Activated CD4-positive, alpha-beta T cell treated with anti-CD3 and anti-CD28 coated beads, Interleukin-2, amount 10 ng/mL, durations not matched to agents 7 days and 5 days (primary cell): ENCODE results near the gene PPP2R5D. TPM values are rescaled to one million over a fixed set of nuclear protein-coding genes. Genes with fewer than 3 reads are reported as not detected.

Source experiments
- total RNA-seq, 2 experiments: library from RNA; stranded (reverse); gene quantifications; one replicate each; pipeline ENCODE4 v1.2.3, GENCODE V29; 2021

The PPP2R5D gene
- total RNA-seq, 2 experiments from 2014 or later, result 62.0 to 68.1 TPM

Other genes starting within 250 kb of the PPP2R5D start
- 10 to 100 TPM; 37.1 to 38.6 TPM for gene TBCC, start 238.5 kb upstream of the PPP2R5D start, total RNA-seq
- 10 to 100 TPM; 23.4 to 27.8 TPM for gene BICRAL, start 202.5 kb upstream of the PPP2R5D start, total RNA-seq
- gene RPL7L1, start 105.0 kb upstream of the PPP2R5D start, total RNA-seq, result 10 to 100 TPM; 68.7 to 74.0 TPM
- gene PTCRA, start 68.5 kb upstream of the PPP2R5D start, total RNA-seq, result not detected
- gene CNPY3, start 55.1 kb upstream of the PPP2R5D start, total RNA-seq, result 10 to 100 TPM; 69.7 to 75.0 TPM
- gene GNMT, start 23.8 kb upstream of the PPP2R5D start, total RNA-seq, result 1 to 10 TPM; 1.1 to 1.3 TPM
- gene PEX6, start 5.4 kb upstream of the PPP2R5D start, total RNA-seq, result 10 to 100 TPM; 18.7 to 21.3 TPM
- 10 to 100 TPM; 58.9 to 70.1 TPM for gene MEA1, start 29.4 kb downstream of the PPP2R5D start, total RNA-seq
- gene KLHDC3, start 29.7 kb downstream of the PPP2R5D start, total RNA-seq, result 10 to 100 TPM; 64.7 to 74.2 TPM
- gene RRP36, start 37.1 kb downstream of the PPP2R5D start, total RNA-seq, result 10 to 100 TPM; 65.3 to 68.4 TPM
- gene CUL7, start 69.3 kb downstream of the PPP2R5D start, total RNA-seq, result 10 to 100 TPM in 1 of 2 experiments, 1 to 10 TPM in 1; 9.7 to 11.2 TPM
- 10 to 100 TPM; 53.9 to 59.3 TPM for gene MRPL2, start 74.9 kb downstream of the PPP2R5D start, total RNA-seq
- gene KLC4, start 75.1 kb downstream of the PPP2R5D start, total RNA-seq, result 10 to 100 TPM; 12.7 to 17.0 TPM
- 1 to 10 TPM; 1.3 to 1.9 TPM for gene PTK7, start 91.7 kb downstream of the PPP2R5D start, total RNA-seq
- 10 to 100 TPM; 40.8 to 41.9 TPM for gene SRF, start 186.7 kb downstream of the PPP2R5D start, total RNA-seq
- gene CUL9, start 197.6 kb downstream of the PPP2R5D start, total RNA-seq, result 10 to 100 TPM; 57.8 to 60.7 TPM
- gene DNPH1, start 244.9 kb downstream of the PPP2R5D start, total RNA-seq, result 10 to 100 TPM; 36.7 to 48.6 TPM